Measurements from ENCODE around the gene SPTBN2. TPM values are rescaled to one million over a fixed set of nuclear protein-coding genes. Genes with fewer than 3 reads are reported as not detected.

The SPTBN2 gene
- total and polyA plus RNA-seq, 8 donors: 7.5 to 26.4 (median 9.0) TPM

- no peak for ATAC-seq
- no peaks in the 10 kb centered on the region for H3K4me1 ChIP-seq
- H3K36me3 ChIP-seq: no peaks in the 10 kb centered on the region
- TF ChIP-seq CTCF (IDR thresholded peaks at IDR 0.05): no peak
- intact Hi-C loops (cut with DNase I): no loop called here
- peak in 1 of 4 donors; percentile 72 for DNase-seq
- no peaks in the 10 kb centered on the region for H3K27me3 ChIP-seq
- no peak overlapping the region for H3K4me3 ChIP-seq
- H3K9me3 ChIP-seq: no peaks in the 10 kb centered on the region
- no peak overlapping the region for H3K27ac ChIP-seq
Measured at GRCh38 chr11:66705587-66706335, 23.3 kb downstream of the SPTBN2 start.

- no peaks in the 10 kb centered on the region for H3K9me3 ChIP-seq
- no peak overlapping the region for H3K27ac ChIP-seq
- TF ChIP-seq CTCF (IDR thresholded peaks at IDR 0.05): no peak
- no peak for ATAC-seq
- no peaks in the 10 kb centered on the region for H3K27me3 ChIP-seq
- no peak overlapping the region for H3K4me3 ChIP-seq
- intact Hi-C loops (cut with DNase I): no loop called here
- no peaks in the 10 kb centered on the region for H3K4me1 ChIP-seq
- H3K36me3 ChIP-seq: no peaks in the 10 kb centered on the region
- peak in 1 of 4 donors; percentile 80 for DNase-seq
Measured at GRCh38 chr11:66704659-66705360, 24.2 kb downstream of the SPTBN2 start.

- DNase-seq (no peak), ATAC-seq (no peak)
- Histone ChIP-seq H3K4me3 (no peak overlapping the region), H3K9me3 (no peaks in the 10 kb centered on the region), H3K27me3 (no peaks in the 10 kb centered on the region), H3K4me1 (no peaks in the 10 kb centered on the region), H3K27ac (no peak overlapping the region), H3K36me3 (no peaks in the 10 kb centered on the region)
- intact Hi-C loops (cut with DNase I): no loop called here
- TF ChIP-seq CTCF (IDR thresholded peaks at IDR 0.05): no peak
Measured at GRCh38 chr11:66701432-66702240, 27.4 kb downstream of the SPTBN2 start.

GRCh38 chr11:66700742-66701141 lies 28.3 kb downstream of the SPTBN2 start:
- ATAC-seq: no peak
- DNase-seq: no peak
- no peak overlapping the region for H3K27ac ChIP-seq
- H3K27me3 ChIP-seq: no peaks in the 10 kb centered on the region
- no peaks in the 10 kb centered on the region for H3K4me1 ChIP-seq
- no peak for TF ChIP-seq CTCF (IDR thresholded peaks at IDR 0.05)
- H3K9me3 ChIP-seq: no peaks in the 10 kb centered on the region
- H3K4me3 ChIP-seq: no peak overlapping the region
- no peaks in the 10 kb centered on the region for H3K36me3 ChIP-seq
- intact Hi-C loops (cut with DNase I): no loop called here

- Histone ChIP-seq H3K36me3 (no peaks in the 10 kb centered on the region), H3K4me1 (no peaks in the 10 kb centered on the region)
- intact Hi-C loops (cut with DNase I): no loop called here
Measured at GRCh38 chr11:66700337-66700736, 28.7 kb downstream of the SPTBN2 start.

More at GRCh38 chr11:66700337-66700736, 28.7 kb downstream of the SPTBN2 start:
- H3K27ac ChIP-seq: no peak overlapping the region
- DNase-seq (no peak), ATAC-seq (no peak)
- H3K9me3 ChIP-seq: no peaks in the 10 kb centered on the region
- no peak overlapping the region for H3K4me3 ChIP-seq
- no peak for TF ChIP-seq CTCF (IDR thresholded peaks at IDR 0.05)
- H3K27me3 ChIP-seq: no peaks in the 10 kb centered on the region
